Neural progenitor cell (in vitro differentiated cells): ENCODE results near the gene IL21R.

ENCODE experiments used
- CTCF ChIP-seq: fragments of 200-600 bp; sonication (generic); IDR thresholded peaks from 2 replicates; pipeline ENCODE4 v1.5.1; 2017; ENCODE audit warnings: antibody characterized with exemption, mild to moderate bottlenecking
- EZH2 ChIP-seq: fragments of 200-600 bp; sonication (generic); IDR thresholded peaks from 2 replicates; pipeline ENCODE4 v1.6.1; 2017; ENCODE audit warnings: antibody characterized with exemption, mild to moderate bottlenecking, moderate library complexity
- EZH2phosphoT487 ChIP-seq: fragments of 200-600 bp; sonication (generic); IDR thresholded peaks from 2 replicates; pipeline ENCODE4 v1.6.1; 2017; ENCODE audit warnings: antibody characterized with exemption

DNA sequence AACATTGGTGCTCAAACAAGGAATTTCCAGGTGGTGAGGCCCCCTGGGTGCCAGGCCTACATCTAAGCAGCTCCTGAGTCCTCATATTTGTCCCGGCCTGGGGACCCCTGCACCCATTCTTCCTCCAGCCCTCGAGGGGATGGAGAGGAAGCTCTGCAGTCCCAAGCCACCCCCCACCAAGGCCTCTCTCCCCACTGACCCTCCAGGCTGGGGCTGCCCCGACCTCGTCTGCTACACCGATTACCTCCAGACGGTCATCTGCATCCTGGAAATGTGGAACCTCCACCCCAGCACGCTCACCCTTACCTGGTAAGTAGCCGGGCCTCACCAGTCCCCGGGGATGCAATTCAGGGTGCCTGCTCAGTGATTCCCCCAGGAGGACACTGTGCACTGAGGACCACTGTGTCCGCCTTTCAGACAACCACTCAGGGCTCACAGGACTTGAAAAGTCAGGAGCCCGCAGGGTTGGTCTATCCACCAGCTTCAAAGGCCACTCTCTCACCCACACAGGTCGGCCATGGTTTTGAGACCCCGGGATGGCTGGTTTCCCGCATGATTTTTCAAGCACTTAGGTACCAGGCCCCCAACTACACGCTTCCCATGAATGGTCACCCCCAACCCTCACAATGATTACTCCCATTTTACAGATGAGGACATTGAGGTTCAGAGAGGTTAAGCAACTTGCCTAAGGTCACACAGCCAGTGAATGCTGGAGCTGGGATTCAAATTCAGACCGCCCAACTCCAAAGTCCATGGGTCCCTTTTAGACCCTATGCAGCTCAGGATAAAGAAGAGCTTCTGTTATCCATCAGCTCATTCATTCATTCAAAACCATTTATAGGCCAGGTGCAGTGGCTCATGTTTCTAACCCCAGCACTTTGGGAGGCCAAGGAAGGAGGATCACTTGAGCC, 32.4 kb downstream of the IL21R start:
- TF ChIP-seq CTCF = no peak
- no peak for TF ChIP-seq EZH2
- TF ChIP-seq EZH2phosphoT487 = no peak
